Fibroblast of upper back skin (primary cell): ENCODE data around the gene ARHGAP18.
A peak's percentile ranks its signal among the peaks of the same experiment; 100 is the strongest.

Source experiments
- DNase-seq: peaks from one replicate; pipeline ENCODE4 v3.0.0-alpha.2; 2013

The ARHGAP18 gene

GRCh38 chr6:129709769-129710449, at the start of gene ARHGAP18:
ARHGAP18 (minus strand) TSS chr6:129710177; CDS start chr6:129710136, 41 bp downstream.
- peak; percentile 85 for DNase-seq

- no peak for DNase-seq
Observed at GRCh38 chr6:129755787-129756186, 45.8 kb upstream of the ARHGAP18 start.

GRCh38 chr6:129754750-129755149, 44.8 kb upstream of the ARHGAP18 start:
- peak; percentile 71 for DNase-seq

- DNase-seq = peak; percentile 72
Observed at GRCh38 chr6:129753422-129753821, 43.4 kb upstream of the ARHGAP18 start.

- DNase-seq = no peak
Observed at GRCh38 chr6:129751384-129751783, 41.4 kb upstream of the ARHGAP18 start.

GRCh38 chr6:129750360-129750759, 40.4 kb upstream of the ARHGAP18 start:
- no peak for DNase-seq

GRCh38 chr6:129749749-129750120, 39.8 kb upstream of the ARHGAP18 start:
- peak; percentile 90 for DNase-seq

- DNase-seq = peak; percentile 71
Observed at GRCh38 chr6:129748901-129749748, 39.1 kb upstream of the ARHGAP18 start.

GRCh38 chr6:129748212-129748900, 38.4 kb upstream of the ARHGAP18 start:
- DNase-seq = peak; percentile 79

- DNase-seq = no peak
Observed at GRCh38 chr6:129747588-129748112, 37.7 kb upstream of the ARHGAP18 start.

GRCh38 chr6:129744880-129745237, 34.9 kb upstream of the ARHGAP18 start:
- no peak for DNase-seq

GRCh38 chr6:129744201-129744879, 34.4 kb upstream of the ARHGAP18 start:
- peak; percentile 83 for DNase-seq

- no peak for DNase-seq
Observed at GRCh38 chr6:129740013-129740412, 30.0 kb upstream of the ARHGAP18 start.

GRCh38 chr6:129736105-129736504, 26.1 kb upstream of the ARHGAP18 start:
- DNase-seq = no peak

- no peak for DNase-seq
Observed at GRCh38 chr6:129733290-129733689, 23.3 kb upstream of the ARHGAP18 start.

- no peak for DNase-seq
Observed at GRCh38 chr6:129732542-129732941, 22.6 kb upstream of the ARHGAP18 start.

- no peak for DNase-seq
Observed at GRCh38 chr6:129732034-129732433, 22.1 kb upstream of the ARHGAP18 start.

GRCh38 chr6:129731428-129731827, 21.5 kb upstream of the ARHGAP18 start:
- no peak for DNase-seq

- DNase-seq = peak; percentile 18
Observed at GRCh38 chr6:129730477-129731165, 20.6 kb upstream of the ARHGAP18 start.

GRCh38 chr6:129726650-129727049, 16.7 kb upstream of the ARHGAP18 start:
- no peak for DNase-seq

GRCh38 chr6:129725341-129725740, 15.4 kb upstream of the ARHGAP18 start:
- DNase-seq = no peak

- DNase-seq = no peak
Observed at GRCh38 chr6:129719692-129720091, 9.7 kb upstream of the ARHGAP18 start.
